ENCODE measurements around the gene REG4.
A peak's percentile ranks its signal among the peaks of the same experiment; 100 is the strongest.
"Not testable (repeated sequence)": the region's sequence is repeated elsewhere in the genome, so short reads cannot be mapped to it uniquely, and the experiment has no call there.

Gene REG4

GRCh38 chr1:119805746-119806145 is 5.5 kb downstream of the REG4 start:
- no peak for DNase-seq

- DNase-seq = no peak
Observed at GRCh38 chr1:119805247-119805646, 6.0 kb downstream of the REG4 start.

- no peak for DNase-seq
Observed at GRCh38 chr1:119799599-119800177, 11.6 kb downstream of the REG4 start.

GRCh38 chr1:119799003-119799402 is 12.3 kb downstream of the REG4 start:
- no peak for DNase-seq

GRCh38 chr1:119797606-119798005 is 13.7 kb downstream of the REG4 start:
- no peak for DNase-seq

- DNase-seq = no peak
Observed at GRCh38 chr1:119797162-119797561, 14.1 kb downstream of the REG4 start.

- no peak for DNase-seq
Observed at GRCh38 chr1:119795261-119796200, 15.7 kb downstream of the REG4 start.

GRCh38 chr1:119794876-119795240 is 16.4 kb downstream of the REG4 start:
- no peak for DNase-seq

GRCh38 chr1:119794230-119794875 is 16.9 kb downstream of the REG4 start:
- DNase-seq = no peak

- no peak for DNase-seq
Observed at GRCh38 chr1:119791377-119791776, 19.9 kb downstream of the REG4 start.

GRCh38 chr1:119790451-119791198 is 20.6 kb downstream of the REG4 start:
- no peak for DNase-seq

- DNase-seq = peak; percentile 67
Observed at GRCh38 chr1:119787776-119788175, 23.5 kb downstream of the REG4 start.

GRCh38 chr1:119786473-119787050 is 24.7 kb downstream of the REG4 start:
- DNase-seq = not testable (repeated sequence)

GRCh38 chr1:119786046-119786445 is 25.2 kb downstream of the REG4 start:
- not testable (repeated sequence) for DNase-seq

GRCh38 chr1:119784191-119784781 is 27.0 kb downstream of the REG4 start:
- no peak for DNase-seq

GRCh38 chr1:119783354-119784185 is 27.7 kb downstream of the REG4 start:
- peak; percentile 44 for DNase-seq

GRCh38 chr1:119782631-119783325 is 28.5 kb downstream of the REG4 start:
- DNase-seq = no peak

GRCh38 chr1:119781434-119782210 is 29.6 kb downstream of the REG4 start:
- no peak for DNase-seq

- DNase-seq = no peak
Observed at GRCh38 chr1:119779869-119780356, 31.3 kb downstream of the REG4 start.
